IgD-negative memory B cell (primary cell): ENCODE results near the gene HEATR5A. TPM values are rescaled to one million over a fixed set of nuclear protein-coding genes. Genes with fewer than 3 reads are reported as not detected.

Experiments used
- H3K27ac Mint-ChIP-seq, 3 donors: one replicate each; pipeline ENCODE4 v1.8.0; 2020 to 2022; ENCODE audit warnings: mild to moderate bottlenecking in 3 of 3, mixed read lengths in 3 of 3, moderate library complexity in 1 of 3
- H3K27me3 Mint-ChIP-seq: one replicate; pipeline ENCODE4 v1.8.0; 2021; ENCODE audit warnings: mixed read lengths
- H3K36me3 Mint-ChIP-seq: one replicate; pipeline ENCODE4 v1.8.0; 2020; ENCODE audit warnings: mild to moderate bottlenecking, mixed read lengths
- H3K4me1 Mint-ChIP-seq, 3 donors: one replicate each; pipeline ENCODE4 v1.8.0; 2020 to 2022; ENCODE audit warnings: mixed read lengths in 3 of 3, mild to moderate bottlenecking in 1 of 3
- H3K4me3 Mint-ChIP-seq, 4 donors: one replicate each; pipeline ENCODE4 v1.8.0; 2020 to 2022; ENCODE audit warnings: mild to moderate bottlenecking in 4 of 4, mixed read lengths in 4 of 4, moderate library complexity in 3 of 4
- H3K9me3 Mint-ChIP-seq, 3 donors: one replicate each; pipeline ENCODE4 v1.8.0; 2020 to 2021; ENCODE audit warnings: mixed read lengths in 3 of 3, mild to moderate bottlenecking in 1 of 3
- polyA plus RNA-seq: library from polyadenylated mRNA; unstranded; fragments of 300-500 nt; fragmentation: Illumina TruSeq; gene quantifications from one replicate; pipeline ENCODE4 v1.2.3, GENCODE V29; 2021

The HEATR5A gene
- polyA plus RNA-seq, 1 donor from 2014 or later, result 10.2 TPM

DNA sequence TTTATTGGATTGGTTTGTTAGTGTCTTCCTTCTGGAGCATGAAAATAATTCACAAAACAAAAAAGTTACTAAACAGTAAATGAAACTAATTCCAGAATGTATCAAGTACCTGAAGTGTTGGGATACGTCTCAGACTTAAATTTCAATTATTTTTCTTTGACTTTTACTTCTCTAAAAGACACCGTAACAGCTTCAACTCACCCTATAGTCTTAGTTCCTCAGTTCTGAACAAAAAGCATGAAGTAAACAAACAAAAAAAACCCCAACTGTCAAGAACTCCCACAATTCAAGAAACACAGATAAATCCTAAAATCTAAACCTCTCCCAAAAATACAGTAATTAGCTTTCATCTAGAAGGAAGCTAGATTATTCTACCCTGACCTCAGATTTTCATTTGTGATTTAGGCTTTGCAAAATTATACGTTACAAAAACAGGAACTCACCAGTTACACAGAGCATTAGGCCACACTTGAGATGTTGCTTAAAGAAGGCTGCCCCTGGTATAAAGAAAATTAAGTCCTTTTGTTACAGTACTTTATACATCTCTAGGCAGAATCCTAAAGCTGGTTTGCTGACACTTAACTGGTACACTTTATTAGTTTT is 10.2 kb downstream of the HEATR5A start:
- Mint-ChIP-seq H3K4me1 (peaks cover 13 to 35% (median 26%) of the 10 kb centered on the region in 3 donors), H3K4me3 (peak overlapping the region; percentile 28 to 91 (median 68)), H3K27me3 (no peaks in the 10 kb centered on the region), H3K9me3 (no peaks in the 10 kb centered on the region), H3K27ac (peak overlapping the region; percentile 8 to 93 (median 72)), H3K36me3 (peaks cover 4% of the 10 kb centered on the region)

DNA sequence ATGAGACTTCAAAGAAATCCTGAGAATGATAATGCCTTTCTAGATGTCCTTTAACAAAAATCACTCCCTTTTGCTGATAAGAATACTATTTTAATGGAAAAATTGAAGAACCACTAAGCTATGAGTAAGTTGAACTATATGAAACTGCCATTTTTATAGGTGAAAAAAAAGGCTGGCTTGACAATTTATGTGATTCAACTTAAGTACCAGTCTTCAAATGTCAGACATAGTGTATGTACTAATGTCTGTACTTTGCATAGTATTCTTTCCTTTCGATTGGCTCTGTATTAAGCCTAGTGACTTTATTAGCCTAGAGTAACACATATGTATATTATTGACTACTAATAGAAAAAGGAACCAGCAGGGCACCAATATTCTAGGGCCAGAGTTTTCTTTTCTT is 11.9 kb downstream of the HEATR5A start:
- Mint-ChIP-seq H3K36me3 (peaks cover 4% of the 10 kb centered on the region), H3K4me3 (peak overlapping the region in 1 of 4 donors; percentile 27), H3K4me1 (peaks cover 13 to 25% (median 18%) of the 10 kb centered on the region in 3 donors), H3K9me3 (no peaks in the 10 kb centered on the region), H3K27ac (peak overlapping the region in 1 of 3 donors; percentile 51), H3K27me3 (no peaks in the 10 kb centered on the region)

DNA sequence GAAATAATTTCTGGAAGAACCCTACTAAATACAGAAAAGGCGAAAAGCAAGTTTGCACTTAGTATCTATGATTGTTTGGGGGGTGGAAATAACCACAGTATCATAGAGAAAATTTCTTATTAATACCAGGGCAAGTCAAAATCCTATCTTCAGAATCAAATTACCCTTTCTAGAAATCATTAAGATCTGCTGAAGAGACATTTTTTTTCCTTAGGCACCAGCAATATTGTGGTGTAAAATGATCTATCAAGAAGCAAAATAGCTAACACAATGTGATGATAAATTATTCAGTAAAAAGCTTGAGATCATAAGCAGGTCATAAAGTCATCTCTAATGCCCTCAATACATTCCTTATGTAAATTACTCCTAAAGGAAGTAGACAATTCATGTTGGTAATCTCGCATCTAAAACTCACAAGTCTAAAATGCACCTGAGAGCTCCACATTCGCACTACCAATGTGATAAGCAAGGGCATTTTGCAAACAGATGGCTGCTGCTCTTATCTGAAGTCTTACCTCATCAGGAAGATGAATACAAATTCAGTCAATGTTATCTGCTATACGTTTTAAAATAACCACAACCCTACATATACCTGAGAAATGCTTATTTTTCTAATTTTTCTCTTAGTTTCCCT is 14.6 kb downstream of the HEATR5A start:
- Mint-ChIP-seq H3K36me3 (peaks cover 3% of the 10 kb centered on the region), H3K9me3 (no peaks in the 10 kb centered on the region), H3K4me3 (no peak overlapping the region), H3K27me3 (no peaks in the 10 kb centered on the region), H3K27ac (no peak overlapping the region), H3K4me1 (peaks cover 11 to 17% (median 13%) of the 10 kb centered on the region in 3 donors)

DNA sequence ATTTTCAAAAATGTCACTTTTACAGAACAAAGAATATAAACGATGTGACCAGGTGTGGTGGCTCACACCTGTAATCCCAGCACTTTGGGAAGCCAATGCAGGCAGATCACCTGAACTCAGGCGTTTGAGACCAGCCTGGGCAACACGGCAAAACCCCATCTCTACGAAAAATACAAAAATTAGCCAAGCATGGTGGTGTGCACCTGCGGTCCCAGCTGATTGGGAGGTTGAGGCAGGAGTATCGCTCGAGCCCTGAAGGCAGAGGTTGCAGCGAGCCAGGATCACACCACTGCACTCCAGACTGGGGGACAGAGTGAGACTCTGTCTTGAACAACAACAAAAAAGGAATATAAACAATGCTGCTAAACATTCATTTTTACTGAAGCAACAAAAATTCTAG is 15.2 kb downstream of the HEATR5A start:
- Mint-ChIP-seq H3K4me1 (peaks cover 7 to 12% (median 7%) of the 10 kb centered on the region in 3 donors), H3K9me3 (no peaks in the 10 kb centered on the region), H3K4me3 (no peak overlapping the region), H3K27me3 (no peaks in the 10 kb centered on the region), H3K27ac (no peak overlapping the region), H3K36me3 (peaks cover 3% of the 10 kb centered on the region)

DNA sequence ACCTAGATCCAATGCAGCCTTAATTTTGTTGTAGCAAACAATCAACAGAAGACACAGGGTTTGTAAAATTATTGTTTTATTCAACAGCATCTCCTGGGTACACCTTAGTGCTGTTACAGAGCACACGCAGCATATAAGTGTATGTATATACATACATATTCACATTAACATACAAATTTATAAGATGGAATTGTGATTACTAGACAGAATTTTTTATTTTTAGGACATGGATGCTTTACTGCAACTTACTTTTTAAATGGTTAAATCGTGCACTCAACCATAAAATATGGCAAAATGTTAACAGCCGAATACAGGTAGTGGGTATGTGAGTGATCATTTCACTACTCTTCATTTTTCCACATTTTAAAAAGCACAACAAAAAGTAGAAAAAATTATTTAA is 16.6 kb downstream of the HEATR5A start:
- H3K4me3 Mint-ChIP-seq, result no peak overlapping the region
- H3K27me3 Mint-ChIP-seq, result no peaks in the 10 kb centered on the region
- H3K4me1 Mint-ChIP-seq, result peaks cover 2 to 6% (median 2%) of the 10 kb centered on the region in 3 donors
- H3K9me3 Mint-ChIP-seq, result no peaks in the 10 kb centered on the region
- peaks cover 6% of the 10 kb centered on the region for H3K36me3 Mint-ChIP-seq
- H3K27ac Mint-ChIP-seq, result no peak overlapping the region

DNA sequence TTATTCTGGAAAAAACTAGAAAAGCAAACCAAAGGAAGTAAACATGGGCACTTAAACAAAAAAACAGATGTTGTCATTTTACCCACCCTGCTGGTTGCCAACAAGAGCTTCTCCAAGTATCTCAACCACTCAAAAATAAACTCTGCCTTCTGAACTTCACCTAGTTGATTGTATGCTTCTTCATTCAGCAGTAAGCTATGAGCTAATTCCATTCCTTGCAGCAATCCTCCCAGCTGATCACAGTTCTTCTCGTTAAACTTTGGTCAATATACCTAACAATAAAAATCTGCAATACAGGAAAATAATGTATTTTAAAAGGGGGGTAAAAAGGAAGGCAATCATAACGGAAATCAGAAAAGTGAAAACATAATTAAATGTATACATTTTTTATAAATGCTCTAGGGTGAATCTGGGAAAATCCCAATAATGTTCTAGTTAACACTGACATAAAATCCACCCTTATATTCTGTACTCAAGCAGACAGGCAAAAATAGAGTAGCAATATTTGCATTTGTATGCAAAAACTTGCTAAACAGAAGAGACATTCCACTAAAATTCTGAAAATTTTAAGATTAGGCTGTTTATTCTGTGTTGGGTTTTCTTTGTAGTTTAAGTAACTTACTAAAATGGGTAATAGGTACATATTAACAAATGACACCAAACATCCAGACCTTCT is 17.4 kb downstream of the HEATR5A start:
- H3K4me1 Mint-ChIP-seq, result peaks cover 2 to 6% (median 2%) of the 10 kb centered on the region in 3 donors
- peaks cover 6% of the 10 kb centered on the region for H3K36me3 Mint-ChIP-seq
- H3K4me3 Mint-ChIP-seq, result no peak overlapping the region
- H3K27ac Mint-ChIP-seq, result no peak overlapping the region
- no peaks in the 10 kb centered on the region for H3K9me3 Mint-ChIP-seq
- H3K27me3 Mint-ChIP-seq, result no peaks in the 10 kb centered on the region

DNA sequence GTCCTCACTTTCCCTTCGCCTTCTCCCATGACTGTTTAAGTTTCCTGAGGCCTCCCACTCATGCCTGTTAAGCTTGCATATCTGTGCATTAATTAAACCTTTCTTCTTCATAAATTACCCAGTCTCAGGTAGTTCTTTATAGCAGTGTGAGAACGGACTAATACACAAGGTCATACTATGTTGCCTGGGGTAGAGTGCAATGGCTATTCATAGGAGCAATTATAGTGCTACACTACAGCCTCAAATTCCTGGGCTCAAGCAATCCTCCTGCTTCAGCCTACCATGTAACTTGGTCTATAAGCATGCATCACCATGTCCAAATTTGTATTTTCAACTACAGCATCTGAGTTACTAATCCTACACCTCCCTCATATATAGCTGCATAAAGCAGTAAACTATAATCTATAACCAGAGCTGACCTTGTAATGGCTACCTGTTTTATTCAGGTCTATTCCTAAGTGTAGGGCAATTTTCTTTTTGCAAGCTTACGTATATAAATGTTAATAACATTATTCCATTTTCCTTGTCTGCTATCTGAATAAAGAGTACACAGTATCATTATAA is 18.9 kb downstream of the HEATR5A start:
- Mint-ChIP-seq H3K4me3 (no peak overlapping the region), H3K4me1 (peaks cover 2 to 6% (median 2%) of the 10 kb centered on the region in 3 donors), H3K27me3 (no peaks in the 10 kb centered on the region), H3K27ac (no peak overlapping the region), H3K9me3 (no peaks in the 10 kb centered on the region), H3K36me3 (peaks cover 7% of the 10 kb centered on the region)

DNA sequence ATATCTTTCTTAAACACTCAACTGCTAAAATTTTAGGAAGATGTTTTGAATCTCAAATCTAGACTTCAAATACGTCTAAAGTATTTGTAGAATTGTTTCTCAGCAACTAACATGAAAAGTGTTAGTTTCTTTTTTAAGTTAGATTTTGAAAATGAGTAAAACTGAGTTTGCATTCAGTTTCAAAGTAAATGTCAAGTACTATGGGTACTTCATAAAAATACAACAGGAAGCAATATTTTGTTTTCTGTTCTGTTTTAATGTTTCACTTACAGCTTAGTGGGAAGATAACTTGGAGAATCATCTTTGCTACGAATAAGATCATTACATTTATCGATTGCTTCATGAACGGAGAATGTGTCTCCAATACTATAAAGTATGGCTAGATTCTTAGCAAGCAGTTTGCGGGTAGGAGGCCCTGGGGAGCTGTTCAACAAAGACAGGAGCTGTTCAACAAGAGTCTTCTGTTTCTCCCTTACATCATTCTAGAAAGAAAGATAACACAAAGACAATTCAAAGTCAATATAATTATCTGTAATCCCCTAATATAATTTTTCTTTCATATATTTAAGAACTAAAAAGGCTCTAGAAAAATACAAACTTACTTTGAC is 20.2 kb downstream of the HEATR5A start:
- no peaks in the 10 kb centered on the region for H3K27me3 Mint-ChIP-seq
- H3K9me3 Mint-ChIP-seq, result no peaks in the 10 kb centered on the region
- H3K4me3 Mint-ChIP-seq, result no peak overlapping the region
- no peak overlapping the region for H3K27ac Mint-ChIP-seq
- peaks cover 9% of the 10 kb centered on the region for H3K36me3 Mint-ChIP-seq
- peaks cover 0 to 2% (median 2%) of the 10 kb centered on the region in 3 donors for H3K4me1 Mint-ChIP-seq

DNA sequence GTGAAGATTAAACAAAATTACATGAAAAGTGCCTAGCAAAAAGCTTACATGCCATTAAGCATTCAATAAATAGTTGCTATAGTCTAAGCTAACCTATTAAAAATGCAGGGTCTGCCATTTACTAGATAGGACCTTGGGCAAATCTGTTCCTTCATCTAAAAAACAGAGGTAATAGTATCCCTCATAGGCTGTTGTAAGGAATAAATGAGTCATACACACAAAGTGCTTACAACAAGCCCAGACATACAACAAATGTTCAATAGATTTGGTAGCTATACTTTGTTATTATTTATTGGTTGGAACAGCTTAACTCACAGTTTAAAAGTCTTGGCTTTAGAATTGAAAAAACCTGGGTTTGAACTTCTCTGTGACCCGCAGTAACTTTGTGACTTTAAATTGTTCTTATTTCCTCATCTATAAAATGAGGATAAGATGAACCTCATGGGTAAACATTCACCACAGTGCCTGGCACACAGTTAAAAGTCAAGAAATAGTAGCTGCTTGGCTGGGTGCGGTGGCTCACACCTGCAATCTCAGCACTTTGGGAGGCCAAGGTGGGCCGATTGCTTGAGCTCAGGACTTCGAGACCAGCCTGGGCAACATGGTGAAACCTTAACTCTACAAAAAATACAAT is 24.7 kb downstream of the HEATR5A start:
- peaks cover 0 to 2% (median 0%) of the 10 kb centered on the region in 3 donors for H3K4me1 Mint-ChIP-seq
- peak overlapping the region in 1 of 3 donors; percentile 68 for H3K27ac Mint-ChIP-seq
- H3K9me3 Mint-ChIP-seq, result no peaks in the 10 kb centered on the region
- no peak overlapping the region for H3K4me3 Mint-ChIP-seq
- no peaks in the 10 kb centered on the region for H3K27me3 Mint-ChIP-seq
- H3K36me3 Mint-ChIP-seq, result peaks cover 7% of the 10 kb centered on the region

DNA sequence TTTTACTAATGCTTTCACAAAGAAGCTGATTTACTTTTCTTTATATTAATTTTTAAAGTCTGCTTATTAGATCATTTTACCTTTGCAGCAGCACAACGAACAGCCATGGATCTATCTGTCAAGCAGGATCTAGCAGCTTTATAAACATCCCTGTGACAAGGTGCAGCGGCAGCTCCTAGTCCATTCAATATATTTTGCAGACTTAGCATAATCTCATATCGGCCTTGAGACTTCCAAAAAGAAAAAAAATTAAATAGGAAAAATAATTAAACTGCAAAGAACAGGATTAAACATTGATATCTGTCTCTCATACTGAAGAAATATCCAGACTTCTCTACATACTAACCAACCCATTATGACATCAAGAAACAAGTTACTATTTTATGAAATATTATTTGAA is 25.2 kb downstream of the HEATR5A start:
- H3K9me3 Mint-ChIP-seq, result no peaks in the 10 kb centered on the region
- H3K4me1 Mint-ChIP-seq, result peaks cover 0 to 1% (median 0%) of the 10 kb centered on the region in 3 donors
- no peak overlapping the region for H3K4me3 Mint-ChIP-seq
- peaks cover 9% of the 10 kb centered on the region for H3K36me3 Mint-ChIP-seq
- H3K27ac Mint-ChIP-seq, result no peak overlapping the region
- no peaks in the 10 kb centered on the region for H3K27me3 Mint-ChIP-seq

DNA sequence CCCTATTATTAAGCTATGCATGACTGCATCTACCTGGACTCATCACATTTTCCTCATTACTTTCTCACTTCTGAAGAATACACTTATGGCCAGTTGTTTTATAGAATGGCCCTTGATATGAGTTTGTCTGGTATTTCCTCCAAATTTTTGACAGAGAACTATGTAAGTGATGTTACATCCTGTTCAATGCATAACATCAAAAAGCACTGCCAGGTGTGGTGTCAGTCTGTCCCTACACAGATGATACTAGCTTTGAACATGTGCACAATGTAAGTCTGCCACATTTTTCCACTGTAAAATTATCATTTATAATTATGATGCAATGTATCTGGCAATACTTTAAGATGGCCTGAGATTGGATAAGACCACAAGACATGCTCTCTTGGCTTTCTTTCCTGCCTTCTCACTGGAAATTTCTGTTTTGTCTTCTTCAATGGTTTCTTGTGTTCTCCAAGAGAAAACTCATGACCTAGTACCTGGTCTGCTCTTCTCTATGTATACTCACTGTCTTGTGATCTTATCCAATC is 28.3 kb downstream of the HEATR5A start:
- H3K36me3 Mint-ChIP-seq, result peaks cover 4% of the 10 kb centered on the region
- no peak overlapping the region for H3K27ac Mint-ChIP-seq
- no peaks in the 10 kb centered on the region for H3K4me1 Mint-ChIP-seq
- no peaks in the 10 kb centered on the region for H3K27me3 Mint-ChIP-seq
- H3K4me3 Mint-ChIP-seq, result no peak overlapping the region
- H3K9me3 Mint-ChIP-seq, result no peaks in the 10 kb centered on the region

DNA sequence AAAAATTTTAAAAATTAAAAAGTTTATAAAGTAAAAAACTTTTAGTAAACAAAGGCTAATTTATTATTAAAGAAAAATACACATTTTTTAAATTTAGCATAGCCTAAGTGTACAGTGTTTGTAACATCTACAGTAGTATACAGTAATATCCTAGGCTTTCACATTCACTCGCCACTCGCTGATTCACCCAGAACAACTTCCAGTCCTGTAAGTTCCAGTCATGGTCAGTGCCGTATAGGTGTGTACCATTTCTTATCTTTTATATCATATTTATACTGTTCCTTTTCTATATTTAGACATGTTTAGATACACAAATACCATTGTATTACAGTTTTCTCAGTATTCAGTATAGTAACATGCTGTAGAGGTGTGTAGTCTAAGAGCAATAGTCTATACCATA is 28.9 kb downstream of the HEATR5A start:
- H3K4me3 Mint-ChIP-seq, result no peak overlapping the region
- H3K27ac Mint-ChIP-seq, result no peak overlapping the region
- peaks cover 6% of the 10 kb centered on the region for H3K36me3 Mint-ChIP-seq
- H3K9me3 Mint-ChIP-seq, result no peaks in the 10 kb centered on the region
- no peaks in the 10 kb centered on the region for H3K27me3 Mint-ChIP-seq
- H3K4me1 Mint-ChIP-seq, result peaks cover 0 to 1% (median 0%) of the 10 kb centered on the region in 3 donors

DNA sequence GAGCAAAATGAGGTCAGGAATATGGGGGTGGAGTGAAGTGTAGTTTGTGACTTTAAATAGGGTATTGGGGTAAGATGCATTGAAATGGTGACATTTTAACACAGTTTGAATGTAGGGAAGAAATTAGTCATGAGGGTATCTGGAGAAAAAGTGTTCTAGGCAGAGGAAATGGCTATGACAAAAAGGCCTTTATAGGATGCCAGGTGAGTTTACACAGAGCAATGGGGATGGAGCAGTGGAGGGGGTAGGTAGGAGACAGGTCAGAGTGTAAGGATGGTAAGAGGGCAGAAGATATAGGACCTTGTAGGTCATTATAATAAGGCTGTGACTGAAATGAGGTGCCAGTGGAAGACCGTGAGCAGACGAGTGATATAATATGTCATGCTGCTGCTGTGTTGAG is 30.4 kb downstream of the HEATR5A start:
- no peaks in the 10 kb centered on the region for H3K9me3 Mint-ChIP-seq
- no peak overlapping the region for H3K4me3 Mint-ChIP-seq
- peaks cover 5% of the 10 kb centered on the region for H3K36me3 Mint-ChIP-seq
- H3K4me1 Mint-ChIP-seq, result peaks cover 0 to 1% (median 0%) of the 10 kb centered on the region in 3 donors
- H3K27ac Mint-ChIP-seq, result no peak overlapping the region
- H3K27me3 Mint-ChIP-seq, result no peaks in the 10 kb centered on the region

DNA sequence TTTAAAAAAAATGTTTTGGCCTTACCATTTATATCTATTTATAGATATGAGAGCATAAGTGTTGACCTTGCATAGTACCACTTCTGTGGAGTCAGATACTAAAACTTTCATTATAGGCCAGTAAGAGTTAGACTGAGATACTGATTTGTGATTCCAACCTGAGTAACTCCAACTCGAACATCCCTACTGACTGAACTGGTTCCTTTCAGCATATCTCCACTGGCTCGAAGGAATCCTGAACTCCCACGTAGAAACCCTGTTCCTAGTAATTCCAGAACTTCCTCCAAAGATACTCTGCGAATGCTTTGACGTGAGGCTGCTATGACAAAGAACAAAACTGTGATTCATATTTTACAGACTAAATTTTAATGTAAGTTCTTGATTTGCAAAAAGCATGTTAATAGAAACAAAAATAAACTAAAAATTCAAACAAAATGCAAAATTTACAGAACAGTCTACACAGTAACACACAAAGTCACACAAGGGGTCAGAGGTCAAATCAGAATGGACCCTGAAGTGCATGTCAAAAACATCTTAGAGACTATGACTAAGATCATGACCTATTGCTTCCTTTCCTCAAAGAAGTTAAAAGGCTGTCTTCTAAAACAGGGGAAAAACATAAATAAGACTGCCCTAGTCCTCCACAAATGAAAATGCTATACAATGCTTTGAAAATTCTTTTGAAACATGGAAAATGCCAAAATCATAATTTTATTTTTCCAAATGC is 31.5 kb downstream of the HEATR5A start:
- Mint-ChIP-seq H3K9me3 (no peaks in the 10 kb centered on the region), H3K4me1 (peaks cover 0 to 1% (median 0%) of the 10 kb centered on the region in 3 donors), H3K4me3 (no peak overlapping the region), H3K36me3 (peaks cover 5% of the 10 kb centered on the region), H3K27me3 (no peaks in the 10 kb centered on the region), H3K27ac (no peak overlapping the region)
